Sciatic nerve (tissue), 2 donors: ENCODE measurements around the gene REM2. TPM values are rescaled to one million over a fixed set of nuclear protein-coding genes. Genes with fewer than 3 reads are reported as not detected.

Source experiments
- ATAC-seq: fragments of 200-7000 bp; cut with Tn5 transposase; one replicate; pipeline ENCODE4 v1.9.1; 2020; ENCODE audit warnings: mild to moderate bottlenecking, moderate library complexity
- DNase-seq: peaks from one replicate; pipeline ENCODE4 v3.0.0-alpha.2; 2020; ENCODE audit warnings: low spot score
- intact Hi-C: fragments of 100-400 bp; cut with DNase I; formaldehyde crosslinking; loops from one replicate; pipeline ENCODE4 v1.14.2; 2022
- total RNA-seq: library from RNA; stranded (reverse); fragmentation: NEBNext Ultra II Directional; extraction: Animal tissue kit (Norgen Biotek cat#: 25700); gene quantifications from one replicate; pipeline ENCODE4 v1.2.1, GENCODE V29; 2021
- donor health status: DM: no; HTN: no; CAD: no.
- donor health status: DM: no; HTN: no; CAD: no.

The REM2 gene
- total RNA-seq, 1 donor from 2014 or later: 0.62 TPM

DNA sequence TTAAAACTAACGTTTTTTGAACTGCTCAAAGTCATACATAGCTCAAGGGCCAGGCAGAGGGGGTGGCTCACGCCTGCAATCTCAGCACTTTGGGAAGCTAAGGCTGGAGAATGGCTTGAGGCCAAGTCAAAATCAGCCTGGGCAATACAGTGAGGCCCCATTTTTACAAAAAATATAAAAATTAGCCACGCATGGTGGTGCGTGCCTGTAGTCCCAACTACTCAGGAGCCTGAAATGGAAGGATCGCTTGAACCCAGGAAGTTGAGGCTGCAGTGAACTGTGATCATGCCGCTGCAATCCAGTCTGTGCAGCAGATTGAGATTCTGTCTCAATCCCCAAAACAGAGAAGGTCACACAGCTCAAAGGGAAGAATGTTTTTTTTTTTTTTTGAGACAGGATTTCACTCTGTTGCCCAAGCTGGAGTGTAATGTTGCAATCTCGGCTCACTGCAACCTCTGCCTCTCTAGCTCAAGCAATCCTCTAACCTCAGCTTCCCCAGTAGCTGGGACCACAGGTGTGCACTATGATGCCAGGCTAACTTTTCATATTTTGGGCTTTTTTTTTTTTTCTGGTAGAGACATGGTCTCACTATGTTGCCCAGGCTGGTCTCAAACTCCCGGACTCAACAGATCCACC, 33.0 kb downstream of the REM2 start:
- intact Hi-C loops: no loop called here
- no peak for ATAC-seq
- no peak for DNase-seq

DNA sequence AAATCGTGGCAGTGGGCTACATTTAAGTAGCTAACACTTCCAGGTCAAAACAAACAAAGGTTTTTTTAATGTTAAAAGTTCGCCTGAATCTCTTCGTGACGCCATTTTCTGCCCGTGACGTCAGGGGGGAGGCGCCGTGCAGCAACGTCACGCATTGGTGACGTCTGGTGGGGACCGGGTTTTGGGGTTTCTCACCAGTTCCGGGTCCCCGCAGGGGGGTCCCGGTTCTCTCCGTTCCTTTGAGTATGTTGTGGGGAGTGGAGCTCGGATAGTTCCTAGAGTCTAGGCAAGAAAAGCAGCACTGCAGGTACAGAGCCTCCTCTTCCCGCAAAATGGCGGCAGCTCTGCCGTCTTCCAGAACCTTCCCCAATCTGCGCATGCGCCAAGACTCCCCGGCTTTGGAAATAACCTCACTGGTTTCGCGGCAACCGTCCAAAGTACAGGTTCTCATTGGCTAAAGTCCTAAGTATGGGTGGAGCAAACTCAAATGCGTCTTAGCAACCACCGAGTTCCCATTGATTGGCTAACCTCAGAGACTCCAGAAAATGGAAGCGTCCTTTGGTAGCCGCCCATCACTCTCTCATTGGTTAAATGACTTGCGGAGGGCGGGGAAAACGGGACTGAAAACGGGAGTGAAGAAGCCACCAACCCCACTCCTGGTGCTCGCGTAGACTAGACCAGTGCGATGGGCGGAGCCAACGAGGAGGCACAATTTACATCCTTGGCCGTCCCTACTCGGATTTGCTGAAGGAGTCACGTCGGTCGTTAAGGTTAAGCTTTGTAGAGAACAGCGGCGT, 36.0 kb downstream of the REM2 start, which contains the start of gene RBM23:
Gene RBM23 (minus strand): TSS at position 346 of the 797 bp plus-strand sequence.
- intact Hi-C loops: no loop called here
- ATAC-seq (peak; percentile 97), DNase-seq (peak; percentile 100)

- intact Hi-C loops: no loop called here
- ATAC-seq (no peak), DNase-seq (peak; percentile 65)
Observed at GRCh38 chr14:22919601-22919921, 36.5 kb downstream of the REM2 start.

GRCh38 chr14:22920697-22921096, 37.7 kb downstream of the REM2 start:
- ATAC-seq: no peak
- intact Hi-C loops: no loop called here
- DNase-seq: no peak

- no peak for ATAC-seq
- intact Hi-C loops: no loop called here
- no peak for DNase-seq
Observed at GRCh38 chr14:22922294-22922693, 39.3 kb downstream of the REM2 start.

- DNase-seq: no peak
- ATAC-seq: no peak
- intact Hi-C loops: no loop called here
Observed at GRCh38 chr14:22923746-22924145, 40.7 kb downstream of the REM2 start.

- intact Hi-C loops: no loop called here
- ATAC-seq: no peak
Observed at GRCh38 chr14:22925513-22925912, 42.5 kb downstream of the REM2 start.

GRCh38 chr14:22926316-22926715, 43.3 kb downstream of the REM2 start:
- ATAC-seq (no peak), DNase-seq (no peak)
- intact Hi-C loops: no loop called here

More at GRCh38 chr14:22925513-22925912, 42.5 kb downstream of the REM2 start:
- no peak for DNase-seq

GRCh38 chr14:22928237-22929103, 45.4 kb downstream of the REM2 start:
- DNase-seq (no peak), ATAC-seq (no peak)
- intact Hi-C loops: no loop called here

GRCh38 chr14:22929104-22929960, 46.3 kb downstream of the REM2 start, which contains the start of gene PRMT5:
TSS of gene PRMT5 (minus strand) at chr14:22929376. CDS start at chr14:22929361, 15 bp downstream.
- ATAC-seq (peak; percentile 98), DNase-seq (peak; percentile 99)
- intact Hi-C loops: no loop called here

DNA sequence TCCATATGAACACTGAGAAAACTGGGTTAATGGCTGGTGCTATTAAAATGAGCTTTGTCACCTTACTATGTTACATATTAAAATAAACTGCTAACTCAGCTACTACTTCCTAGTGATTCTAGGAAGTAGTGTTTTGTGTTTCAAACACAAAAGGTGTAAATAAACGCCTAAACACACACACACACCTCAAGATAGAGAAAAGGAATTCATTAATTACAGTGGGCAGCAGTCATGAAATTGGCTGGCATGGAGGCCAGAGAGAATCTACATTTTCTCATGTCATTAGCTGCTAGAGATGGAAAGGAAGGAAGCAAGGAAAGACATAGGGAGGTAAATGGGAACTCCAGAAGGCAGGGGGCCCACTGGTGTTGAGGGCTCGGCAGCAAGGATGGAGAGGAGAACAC, 46.9 kb downstream of the REM2 start:
- ATAC-seq (no peak), DNase-seq (no peak)
- intact Hi-C loops: loop anchor here (2.0 kb wide), 1 partner anchor 53 kb away; the partner anchor contains the start of gene AJUBA

DNA sequence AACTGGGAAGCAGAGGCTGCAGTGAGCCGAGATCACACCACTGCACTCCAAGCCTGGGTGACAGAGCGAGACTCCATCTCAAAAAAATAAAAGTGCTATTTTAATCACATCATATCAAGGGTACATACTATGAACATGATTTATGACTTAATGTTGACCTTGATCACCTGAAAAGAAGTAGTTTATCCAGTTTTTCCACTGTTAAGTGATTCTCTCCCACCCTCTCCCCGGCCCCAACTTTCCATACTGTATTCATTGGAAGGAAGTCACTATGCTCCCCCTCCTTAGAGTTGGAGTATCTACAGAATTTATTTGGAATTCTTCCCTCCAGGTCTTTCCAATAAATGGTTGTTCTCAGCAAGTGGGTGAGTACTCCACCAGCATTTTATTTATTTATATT, 49.1 kb downstream of the REM2 start:
- intact Hi-C loops: no loop called here
- DNase-seq (no peak), ATAC-seq (no peak)

GRCh38 chr14:22935156-22935555, 52.1 kb downstream of the REM2 start:
- no peak for DNase-seq
- intact Hi-C loops: no loop called here
- no peak for ATAC-seq

Other genes starting within 250 kb of the REM2 start
- not detected for gene OR6J1, start 238.9 kb upstream of the REM2 start, total RNA-seq
- 62.8 TPM for gene OXA1L, start 116.5 kb upstream of the REM2 start, total RNA-seq
- 9.7 TPM for gene SLC7A7, start 67.8 kb upstream of the REM2 start, total RNA-seq
- 34.0 TPM for gene MRPL52, start 53.3 kb upstream of the REM2 start, total RNA-seq
- 138 TPM for gene MMP14, start 46.6 kb upstream of the REM2 start, total RNA-seq
- 106 TPM for gene LRP10, start 11.5 kb upstream of the REM2 start, total RNA-seq
- gene RBM23, start 35.9 kb downstream of the REM2 start, total RNA-seq: 87.3 TPM
- 44.6 TPM for gene PRMT5, start 46.2 kb downstream of the REM2 start, total RNA-seq
- 39.9 TPM for gene HAUS4, start 73.9 kb downstream of the REM2 start, total RNA-seq
- gene AJUBA, start 99.3 kb downstream of the REM2 start, total RNA-seq: 24.8 TPM
- gene C14orf93, start 126.9 kb downstream of the REM2 start, total RNA-seq: 8.1 TPM
- gene PSMB5, start 151.7 kb downstream of the REM2 start, total RNA-seq: 70.1 TPM
- not detected for gene PSMB11, start 159.0 kb downstream of the REM2 start, total RNA-seq
- 6.5 TPM for gene CDH24, start 174.3 kb downstream of the REM2 start, total RNA-seq
- 166 TPM for gene ACIN1, start 211.9 kb downstream of the REM2 start, total RNA-seq
- gene C14orf119, start 212.3 kb downstream of the REM2 start, total RNA-seq: 32.2 TPM
- gene CIROP, start 221.8 kb downstream of the REM2 start, total RNA-seq: not detected
- 0.31 TPM for gene CEBPE, start 236.0 kb downstream of the REM2 start, total RNA-seq